NT2/D1 (cell line): Measurements from ENCODE around the gene DENND5B.
"Not testable (repeated sequence)": the region's sequence is repeated elsewhere in the genome, so short reads cannot be mapped to it uniquely, and the experiment has no call there.

Experiments
- DNase-seq: peaks from one replicate; pipeline ENCODE4 v3.0.0-alpha.2; 2011; ENCODE audit warnings: low read depth, low spot score
- H3K27me3 ChIP-seq: 2 replicates; pipeline ENCODE4 v1.6.0; 2011; ENCODE audit warnings: mild to moderate bottlenecking; ENCODE audit not compliant: insufficient read length, insufficient read depth
- H3K36me3 ChIP-seq: 2 replicates; pipeline ENCODE4 v1.6.1; 2011; ENCODE audit warnings: mild to moderate bottlenecking, low read length, mixed read lengths; ENCODE audit not compliant: insufficient read depth, insufficient read length
- H3K4me1 ChIP-seq: 2 replicates; pipeline ENCODE4 v1.5.1; 2011; ENCODE audit not compliant: insufficient read depth, insufficient read length
- H3K4me3 ChIP-seq: 2 replicates; pipeline ENCODE4 v1.5.1; 2011; ENCODE audit warnings: low read depth; ENCODE audit not compliant: insufficient read length
- H3K9ac ChIP-seq: 2 replicates; pipeline ENCODE4 v1.6.0; 2011; ENCODE audit warnings: low read depth; ENCODE audit not compliant: insufficient read length
- H3K9me3 ChIP-seq: 2 replicates; pipeline ENCODE4 v1.5.1; 2011; ENCODE audit warnings: mild to moderate bottlenecking, low read length; ENCODE audit not compliant: insufficient read depth
- SUZ12 ChIP-seq: IDR thresholded peaks from 2 replicates; pipeline ENCODE4 v1.6.1; 2011; ENCODE audit not compliant: insufficient read length, insufficient read depth; ENCODE audit errors: extremely low read depth
- YY1 ChIP-seq: IDR thresholded peaks from 2 replicates; pipeline ENCODE4 v1.6.1; 2011; ENCODE audit not compliant: insufficient read length, insufficient read depth
- ZNF274 ChIP-seq: IDR thresholded peaks from 2 replicates; pipeline ENCODE4 v1.6.1; 2011; ENCODE audit warnings: mild to moderate bottlenecking, low read depth, low read length

The DENND5B gene

GRCh38 chr12:31477687-31478086 is 113.2 kb downstream of the DENND5B start:
- Histone ChIP-seq H3K4me1 (no peaks in the 10 kb centered on the region), H3K9ac (no peak overlapping the region), H3K27me3 (no peaks in the 10 kb centered on the region), H3K36me3 (peaks cover 25% of the 10 kb centered on the region), H3K9me3 (no peaks in the 10 kb centered on the region), H3K4me3 (no peak overlapping the region)
- no peak for DNase-seq
- TF ChIP-seq YY1: no peak
- TF ChIP-seq SUZ12: no peak
- TF ChIP-seq ZNF274: no peak

DNA sequence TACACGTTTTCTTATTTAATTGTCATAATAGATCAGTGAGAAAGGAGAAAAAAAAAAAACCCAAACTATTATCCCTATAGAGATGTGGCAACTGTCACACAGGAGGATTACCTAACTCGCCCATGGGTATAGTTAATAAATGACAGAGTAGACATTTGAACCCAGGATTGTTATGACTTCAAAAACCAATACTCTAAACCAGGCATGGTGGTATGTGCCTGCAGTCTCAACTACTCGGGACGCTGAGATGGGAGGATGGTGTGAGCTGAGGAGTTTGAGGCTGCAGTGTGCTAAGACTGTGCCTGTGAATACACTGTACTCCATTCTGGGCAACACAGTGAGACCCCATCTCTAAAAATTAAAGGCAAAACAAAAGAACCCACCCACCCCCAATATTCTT is 114.5 kb downstream of the DENND5B start:
- TF ChIP-seq ZNF274: no peak
- no peak for TF ChIP-seq SUZ12
- no peak for TF ChIP-seq YY1
- no peak overlapping the region for H3K4me3 ChIP-seq
- DNase-seq: no peak

DNA sequence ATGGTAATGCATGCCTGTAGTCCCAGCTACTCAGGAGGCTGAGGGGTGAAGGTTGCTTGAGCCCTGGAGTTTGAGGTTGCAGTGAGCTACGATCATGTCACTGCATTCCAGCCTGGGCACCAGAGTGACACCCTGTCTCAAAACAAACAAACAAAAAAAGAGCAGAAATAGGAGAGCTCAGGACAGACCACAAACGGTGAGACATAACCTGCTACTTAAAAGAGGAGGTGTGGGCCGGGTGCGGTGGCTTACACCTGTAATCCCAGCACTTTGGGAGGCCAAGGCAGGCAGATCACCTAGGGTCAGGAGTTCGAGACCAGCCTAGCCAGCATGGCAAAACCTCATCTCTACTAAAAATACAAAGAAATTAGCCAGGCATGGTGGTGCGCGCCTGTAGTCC is 115.3 kb downstream of the DENND5B start:
- H3K9ac ChIP-seq, H3K4me1 ChIP-seq, DNase-seq, H3K4me3 ChIP-seq, H3K27me3 ChIP-seq, H3K9me3 ChIP-seq: not testable (repeated sequence)
- H3K36me3 ChIP-seq: peaks cover 20% of the 10 kb centered on the region

More for the DNA sequence above, 114.5 kb downstream of the DENND5B start:
- no peaks in the 10 kb centered on the region for H3K27me3 ChIP-seq
- H3K9me3 ChIP-seq: no peaks in the 10 kb centered on the region
- no peak overlapping the region for H3K9ac ChIP-seq
- H3K4me1 ChIP-seq: no peaks in the 10 kb centered on the region
- H3K36me3 ChIP-seq: peaks cover 21% of the 10 kb centered on the region

- Histone ChIP-seq H3K9ac (no peak overlapping the region), H3K4me3 (no peak overlapping the region), H3K27me3 (no peaks in the 10 kb centered on the region), H3K9me3 (no peaks in the 10 kb centered on the region), H3K4me1 (no peaks in the 10 kb centered on the region), H3K36me3 (peaks cover 17% of the 10 kb centered on the region)
- no peak for DNase-seq
- TF ChIP-seq SUZ12 (no peak), YY1 (no peak), ZNF274 (no peak)
Measured at GRCh38 chr12:31474751-31475150, 116.2 kb downstream of the DENND5B start.

DNA sequence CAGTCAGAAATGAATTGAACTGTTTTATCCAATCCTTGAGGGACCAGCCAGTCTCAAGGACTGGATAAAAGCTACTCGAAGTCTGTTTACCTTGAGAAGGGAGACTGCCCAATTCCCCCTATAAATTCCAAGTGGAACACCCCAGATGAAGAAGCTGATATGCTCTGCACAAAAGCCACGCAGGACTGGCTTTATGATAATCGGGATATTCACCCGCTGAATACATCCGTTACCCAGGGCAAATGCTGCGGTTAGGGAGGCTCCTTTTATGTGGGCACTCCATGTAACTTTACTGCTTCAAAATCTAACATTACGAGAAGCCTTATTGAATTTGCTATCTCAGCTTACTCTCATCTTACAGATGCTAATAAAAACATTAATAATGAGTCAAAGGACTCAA is 119.1 kb downstream of the DENND5B start:
- TF ChIP-seq SUZ12 (no peak), ZNF274 (no peak), YY1 (no peak)
- no peaks in the 10 kb centered on the region for H3K9me3 ChIP-seq

GRCh38 chr12:31471051-31471450 is 119.9 kb downstream of the DENND5B start:
- H3K9me3 ChIP-seq: no peaks in the 10 kb centered on the region
- H3K27me3 ChIP-seq: no peaks in the 10 kb centered on the region
- no peak for DNase-seq
- no peaks in the 10 kb centered on the region for H3K4me1 ChIP-seq
- no peak overlapping the region for H3K9ac ChIP-seq
- no peak overlapping the region for H3K4me3 ChIP-seq
- no peak for TF ChIP-seq SUZ12
- TF ChIP-seq YY1: no peak
- TF ChIP-seq ZNF274: no peak
- no peaks in the 10 kb centered on the region for H3K36me3 ChIP-seq

More for the DNA sequence above, 119.1 kb downstream of the DENND5B start:
- Histone ChIP-seq H3K36me3 (no peaks in the 10 kb centered on the region), H3K4me1 (no peaks in the 10 kb centered on the region), H3K27me3 (no peaks in the 10 kb centered on the region), H3K9ac (no peak overlapping the region), H3K4me3 (no peak overlapping the region)
- DNase-seq: no peak

DNA sequence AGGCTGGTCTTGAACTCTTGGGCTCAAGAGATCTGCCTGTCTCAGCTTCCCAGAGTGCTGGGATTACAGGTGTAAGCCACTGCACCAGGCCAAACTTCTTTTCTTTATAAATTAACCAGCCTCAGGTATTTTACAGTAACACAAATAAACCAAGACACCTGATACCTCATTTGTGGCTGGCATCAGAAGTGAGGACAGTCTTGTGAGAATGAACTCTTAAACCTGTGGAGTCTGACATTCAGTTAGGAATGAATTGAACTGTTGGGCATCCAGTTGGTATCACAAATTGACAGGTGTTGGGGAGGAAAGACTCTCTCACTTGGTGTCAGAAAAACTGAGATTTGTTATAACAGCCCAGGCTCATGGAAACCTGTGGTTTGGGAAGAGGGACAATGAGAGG is 120.5 kb downstream of the DENND5B start:
- H3K4me3 ChIP-seq: no peak overlapping the region
- no peaks in the 10 kb centered on the region for H3K9me3 ChIP-seq
- no peak overlapping the region for H3K9ac ChIP-seq
- H3K36me3 ChIP-seq: no peaks in the 10 kb centered on the region
- H3K4me1 ChIP-seq: no peaks in the 10 kb centered on the region
- H3K27me3 ChIP-seq: no peaks in the 10 kb centered on the region
- DNase-seq: no peak
- TF ChIP-seq YY1: no peak
- TF ChIP-seq SUZ12: no peak
- TF ChIP-seq ZNF274: no peak

GRCh38 chr12:31466768-31467167 is 124.2 kb downstream of the DENND5B start:
- H3K27me3 ChIP-seq: no peaks in the 10 kb centered on the region
- peaks cover 3% of the 10 kb centered on the region for H3K4me1 ChIP-seq
- TF ChIP-seq SUZ12: no peak
- no peak overlapping the region for H3K9ac ChIP-seq
- H3K36me3 ChIP-seq: no peaks in the 10 kb centered on the region
- H3K4me3 ChIP-seq: no peak overlapping the region
- DNase-seq: no peak
- H3K9me3 ChIP-seq: no peaks in the 10 kb centered on the region
